Measurements from ENCODE around the gene EMILIN3. TPM values are rescaled to one million over a fixed set of nuclear protein-coding genes. Genes with fewer than 3 reads are reported as not detected.
A peak's percentile ranks its signal among the peaks of the same experiment; 100 is the strongest.

Gene EMILIN3
- total RNA-seq, 6 experiments from 2014 or later, result not detected

DNA sequence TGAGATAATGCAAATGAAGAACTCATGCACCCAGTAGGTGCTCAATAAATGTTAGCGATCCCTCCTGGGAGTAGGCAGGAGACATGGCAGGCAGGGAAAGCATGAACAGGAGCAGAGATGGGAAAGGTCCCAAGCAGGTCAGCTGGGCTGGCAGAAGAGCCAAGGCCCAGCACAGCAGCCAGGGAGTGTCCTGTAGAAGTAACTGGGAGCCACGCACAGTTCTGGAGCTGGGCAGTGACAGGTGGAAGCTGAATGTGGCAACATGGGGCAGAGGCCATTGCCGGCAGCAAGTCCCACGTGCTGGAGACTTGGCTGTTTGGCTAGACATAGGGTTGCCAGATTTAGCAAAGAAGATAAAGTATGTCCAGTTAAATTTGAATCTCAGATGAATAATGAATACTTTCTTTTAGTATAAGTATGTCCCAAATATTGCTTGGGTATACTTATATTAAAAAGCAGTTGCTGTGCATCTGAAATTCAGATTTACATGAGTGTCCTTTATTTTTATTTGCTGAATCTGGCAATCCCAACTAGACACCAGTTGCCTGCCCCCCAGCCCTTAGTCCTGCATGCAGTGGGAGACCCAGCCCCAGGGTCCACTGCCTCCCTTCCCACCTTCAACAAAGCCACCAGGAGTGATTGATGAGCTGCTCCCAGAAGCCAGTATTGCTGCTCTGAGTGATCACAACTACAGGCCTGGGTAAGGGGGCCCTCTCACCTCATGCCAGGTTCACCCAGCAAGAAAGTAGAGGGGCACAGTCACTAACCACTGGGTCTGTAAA lies 29.7 kb downstream of the EMILIN3 start:
- TF ChIP-seq CTCF (IDR thresholded peaks at IDR 0.05), result no peak
- H3K9me3 Mint-ChIP-seq, result no peaks in the 10 kb centered on the region
- no peaks in the 10 kb centered on the region for H3K36me3 Mint-ChIP-seq (ENCODE audit: low read depth)
- peaks cover 3% of the 10 kb centered on the region; the same call in 1 of the 2 replicates for H3K27me3 Mint-ChIP-seq (ENCODE audit: insufficient read depth)
- DNase-seq, result no peak
- H3K4me3 Mint-ChIP-seq, result no peak overlapping the region
- no peak overlapping the region for H3K27ac Mint-ChIP-seq
- peaks cover 35% of the 10 kb centered on the region for H3K4me1 Mint-ChIP-seq (ENCODE audit: low read depth)

DNA sequence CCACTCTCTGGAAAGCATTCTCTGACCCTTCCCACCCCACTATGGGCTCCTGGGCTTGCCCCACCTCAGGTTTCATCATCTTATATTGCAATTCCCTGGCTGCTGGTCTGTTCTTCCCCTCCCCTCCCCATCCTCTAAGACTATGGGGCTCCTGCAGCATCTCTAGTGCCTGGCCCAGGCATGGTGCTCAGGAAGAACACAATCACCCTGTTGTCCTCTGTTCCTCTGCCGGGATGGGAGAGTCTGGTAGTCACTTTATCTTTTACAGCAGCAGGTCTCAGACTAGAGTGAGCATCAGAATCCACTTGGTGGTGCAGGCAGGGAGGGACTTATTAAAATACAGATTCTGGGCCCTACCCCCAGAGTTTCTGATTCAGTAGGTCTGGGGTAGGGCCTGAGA lies 31.0 kb downstream of the EMILIN3 start:
- Mint-ChIP-seq H3K4me1 (ENCODE audit: low read depth) (peaks cover 41% of the 10 kb centered on the region), H3K27me3 (ENCODE audit: insufficient read depth) (peaks cover 3% of the 10 kb centered on the region; the same call in 1 of the 2 replicates), H3K9me3 (no peaks in the 10 kb centered on the region), H3K27ac (peak overlapping the region; percentile 2; the same call in 1 of the 2 replicates), H3K4me3 (no peak overlapping the region), H3K36me3 (ENCODE audit: low read depth) (no peaks in the 10 kb centered on the region)
- DNase-seq, result no peak
- no peak for TF ChIP-seq CTCF (IDR thresholded peaks at IDR 0.05)

GRCh38 chr20:41334443-41335421 lies 31.9 kb downstream of the EMILIN3 start:
- Mint-ChIP-seq H3K4me3 (no peak overlapping the region), H3K27ac (peak overlapping the region; percentile 67; the same call in 1 of the 2 replicates), H3K9me3 (no peaks in the 10 kb centered on the region), H3K4me1 (ENCODE audit: low read depth) (peaks cover 41% of the 10 kb centered on the region), H3K27me3 (ENCODE audit: insufficient read depth) (peaks cover 3% of the 10 kb centered on the region; the same call in 1 of the 2 replicates), H3K36me3 (ENCODE audit: low read depth) (no peaks in the 10 kb centered on the region)
- no peak for TF ChIP-seq CTCF (IDR thresholded peaks at IDR 0.05)
- DNase-seq, result no peak

DNA sequence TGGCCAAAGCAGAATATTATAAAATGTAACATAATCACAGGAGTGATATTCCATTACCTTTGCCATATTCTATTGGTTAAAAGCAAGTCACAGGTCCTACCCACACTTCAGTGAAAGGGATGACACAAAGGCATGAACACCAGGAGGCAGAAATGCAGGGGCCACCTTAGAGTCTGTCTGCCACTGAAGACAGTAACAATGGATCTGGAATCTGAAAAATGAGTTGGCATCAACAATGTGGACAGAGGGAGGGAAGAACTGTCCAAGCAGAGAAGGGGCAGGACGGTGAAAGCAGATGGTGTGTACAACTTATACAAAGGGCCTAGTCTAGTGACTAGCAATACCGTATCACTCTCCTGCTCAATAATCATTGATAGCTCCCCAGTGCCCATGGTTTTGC lies 32.6 kb downstream of the EMILIN3 start:
- peaks cover 3% of the 10 kb centered on the region; the same call in 1 of the 2 replicates for H3K27me3 Mint-ChIP-seq (ENCODE audit: insufficient read depth)
- peak overlapping the region; percentile 67; the same call in 1 of the 2 replicates for H3K27ac Mint-ChIP-seq
- TF ChIP-seq CTCF (IDR thresholded peaks at IDR 0.05), result no peak

DNA sequence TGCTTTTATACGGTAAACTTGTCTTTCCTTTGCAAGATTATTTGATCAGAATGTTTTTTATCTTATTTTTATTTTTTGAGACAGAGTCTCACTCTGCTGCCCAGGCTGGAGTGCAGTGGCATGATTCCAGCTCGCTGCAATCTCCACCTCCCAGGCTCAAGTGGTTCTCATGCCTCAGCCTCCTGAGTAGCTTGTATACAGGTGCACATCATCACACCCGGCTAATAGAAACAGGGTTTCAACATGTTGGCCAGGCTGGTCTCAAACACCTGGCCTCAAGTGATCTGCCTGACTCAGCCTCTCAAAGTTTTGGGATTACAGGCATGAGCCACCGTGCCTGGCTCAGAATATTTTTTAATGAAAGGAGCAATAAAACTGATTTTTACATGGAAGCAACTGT lies 34.9 kb downstream of the EMILIN3 start:
- Mint-ChIP-seq H3K9me3 (no peaks in the 10 kb centered on the region), H3K36me3 (ENCODE audit: low read depth) (no peaks in the 10 kb centered on the region), H3K4me1 (ENCODE audit: low read depth) (peaks cover 58% of the 10 kb centered on the region), H3K27ac (no peak overlapping the region; the same call in 1 of the 2 replicates), H3K27me3 (ENCODE audit: insufficient read depth) (peaks cover 3% of the 10 kb centered on the region; the same call in 1 of the 2 replicates), H3K4me3 (no peak overlapping the region)
- DNase-seq, result no peak
- no peak for TF ChIP-seq CTCF (IDR thresholded peaks at IDR 0.05)

More for the DNA sequence above, 32.6 kb downstream of the EMILIN3 start:
- Mint-ChIP-seq H3K36me3 (ENCODE audit: low read depth) (no peaks in the 10 kb centered on the region), H3K9me3 (no peaks in the 10 kb centered on the region), H3K4me3 (no peak overlapping the region), H3K4me1 (ENCODE audit: low read depth) (peaks cover 43% of the 10 kb centered on the region)
- DNase-seq, result no peak

Measured in HFFc6 (cell line).